ENCODE data around the gene PPP2R2D. TPM values are rescaled to one million over a fixed set of nuclear protein-coding genes. Genes with fewer than 3 reads are reported as not detected.

PPP2R2D gene
- total and polyA plus RNA-seq, 5 experiments from 2014 or later: 22.7 to 49.6 (median 38.3) TPM

- POLR2A ChIA-PET: no interaction called here
- Mint-ChIP-seq H3K4me3 (no peak overlapping the region), H3K9me3 (peaks cover 0 to 2% (median 0%) of the 10 kb centered on the region in 9 donors), H3K36me3 (peaks cover 0 to 7% (median 0%) of the 10 kb centered on the region in 3 donors), H3K27me3 (peaks cover 3 to 21% (median 7%) of the 10 kb centered on the region in 5 donors), H3K27ac (peak overlapping the region in 3 of 10 donors; percentile 48 to 88 (median 58)), H3K4me1 (peaks cover 0 to 10% (median 6%) of the 10 kb centered on the region in 4 donors)
- ATAC-seq (no peak), DNase-seq (no peak)
Measured at GRCh38 chr10:132007681-132008080, 106.9 kb downstream of the PPP2R2D start.

Other genes starting within 250 kb of the PPP2R2D start
- gene BNIP3, start 80.9 kb downstream of the PPP2R2D start, total RNA-seq: 10 to 100 TPM; 36.4 to 42.1 TPM
- gene BNIP3, start 80.9 kb downstream of the PPP2R2D start, polyA plus RNA-seq: 10 to 100 TPM; 30.8 to 38.9 (median 37.5) TPM
- under 1 TPM; 0.16 TPM for gene JAKMIP3, start 164.9 kb downstream of the PPP2R2D start, total RNA-seq
- under 1 TPM in 1 of 3 donors, not detected in 2; 0.07 TPM for gene JAKMIP3, start 164.9 kb downstream of the PPP2R2D start, polyA plus RNA-seq